Epithelial cell of prostate (primary cell): ENCODE results near the gene CDC7.
"Not testable (repeated sequence)": the region's sequence is repeated elsewhere in the genome, so short reads cannot be mapped to it uniquely, and the experiment has no call there.

Source experiments
- DNase-seq: peaks from one replicate; pipeline ENCODE4 v3.0.0-alpha.2; 2011; ENCODE audit warnings: low read depth, low spot score
- H3K27ac ChIP-seq: fragments of 450-650 bp; 2 replicates; pipeline ENCODE4 v1.5.1; 2017; ENCODE audit warnings: mild to moderate bottlenecking

The CDC7 gene

GRCh38 chr1:91500756-91501522, at the start of gene CDC7:
TSS of gene CDC7 (plus strand) at chr1:91500851. CDS start at chr1:91501717, 866 bp downstream.
- DNase-seq: no peak
- H3K27ac ChIP-seq: peak within 1 kb of the TSS; percentile 62

DNA sequence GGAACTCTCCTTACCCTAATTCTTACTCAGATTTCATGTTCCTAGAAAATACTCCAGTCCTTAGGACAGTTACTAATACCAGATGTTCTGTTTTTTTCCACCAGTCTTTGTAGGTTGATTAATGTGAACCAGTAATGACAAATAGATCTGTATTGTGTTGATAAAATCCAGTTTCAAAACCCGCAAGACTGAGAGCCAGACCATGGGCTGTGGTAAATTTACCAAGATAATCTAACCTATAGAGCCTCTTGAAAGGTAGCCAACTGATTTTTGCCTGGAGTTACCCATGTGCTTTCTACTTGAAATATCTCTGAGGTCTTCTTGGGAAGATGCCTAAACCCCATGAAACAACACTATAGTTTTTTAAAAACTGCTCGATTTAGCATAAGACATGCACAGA, 46.5 kb upstream of the CDC7 start:
- no peak overlapping the region for H3K27ac ChIP-seq
- no peak for DNase-seq

- no peak for DNase-seq
- H3K27ac ChIP-seq: no peak overlapping the region
These were observed 45.3 kb upstream of the CDC7 start for GRCh38 chr1:91455334-91455733.

GRCh38 chr1:91455896-91456295, 44.8 kb upstream of the CDC7 start:
- DNase-seq: no peak
- H3K27ac ChIP-seq: no peak overlapping the region

- H3K27ac ChIP-seq, DNase-seq: not testable (repeated sequence)
These were observed 35.3 kb upstream of the CDC7 start for GRCh38 chr1:91465350-91465749.

- DNase-seq: no peak
- H3K27ac ChIP-seq: no peak overlapping the region
These were observed 24.0 kb upstream of the CDC7 start for GRCh38 chr1:91476533-91477217.

DNA sequence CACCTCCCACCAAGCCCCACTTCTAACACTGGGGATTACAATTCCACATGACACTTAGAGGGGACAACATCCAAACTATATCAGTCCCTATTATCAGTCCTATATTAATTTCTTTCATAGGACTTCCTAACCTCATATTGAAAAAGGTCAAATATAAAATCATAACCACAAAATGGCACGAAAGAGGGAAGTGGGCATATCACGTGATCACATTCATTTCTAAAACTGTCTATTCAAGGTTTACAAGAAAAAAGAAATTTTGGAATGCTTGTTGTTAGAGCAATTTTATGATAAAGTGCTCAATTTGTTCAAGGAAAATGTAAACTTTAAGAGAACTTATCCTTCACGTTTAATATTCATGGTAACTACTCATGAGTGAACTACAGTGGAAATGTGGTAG, 13.2 kb upstream of the CDC7 start:
- no peak for DNase-seq
- H3K27ac ChIP-seq: no peak overlapping the region

- DNase-seq: no peak
These were observed 10.2 kb upstream of the CDC7 start for GRCh38 chr1:91490501-91490900.

DNA sequence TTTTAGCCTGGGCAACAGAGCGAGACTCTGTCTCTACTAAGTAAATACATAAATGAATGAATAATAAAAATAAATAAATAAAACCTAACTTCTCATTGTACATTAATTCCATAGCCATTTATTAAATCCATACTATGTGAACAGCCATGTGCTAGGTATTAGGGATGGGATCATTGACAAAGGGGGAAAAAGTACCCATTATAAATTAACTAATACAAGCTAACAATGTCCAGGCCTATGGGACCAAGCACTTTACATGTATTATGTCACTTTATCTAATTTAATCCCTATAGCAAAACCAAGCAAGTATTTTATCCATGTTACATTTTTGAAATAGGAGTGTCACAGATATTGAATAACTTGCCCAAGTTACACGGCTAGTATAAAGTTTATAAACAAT, 2.6 kb upstream of the CDC7 start:
- no peak overlapping the region for H3K27ac ChIP-seq
- DNase-seq: no peak

More at GRCh38 chr1:91490501-91490900, 10.2 kb upstream of the CDC7 start:
- no peak overlapping the region for H3K27ac ChIP-seq

DNA sequence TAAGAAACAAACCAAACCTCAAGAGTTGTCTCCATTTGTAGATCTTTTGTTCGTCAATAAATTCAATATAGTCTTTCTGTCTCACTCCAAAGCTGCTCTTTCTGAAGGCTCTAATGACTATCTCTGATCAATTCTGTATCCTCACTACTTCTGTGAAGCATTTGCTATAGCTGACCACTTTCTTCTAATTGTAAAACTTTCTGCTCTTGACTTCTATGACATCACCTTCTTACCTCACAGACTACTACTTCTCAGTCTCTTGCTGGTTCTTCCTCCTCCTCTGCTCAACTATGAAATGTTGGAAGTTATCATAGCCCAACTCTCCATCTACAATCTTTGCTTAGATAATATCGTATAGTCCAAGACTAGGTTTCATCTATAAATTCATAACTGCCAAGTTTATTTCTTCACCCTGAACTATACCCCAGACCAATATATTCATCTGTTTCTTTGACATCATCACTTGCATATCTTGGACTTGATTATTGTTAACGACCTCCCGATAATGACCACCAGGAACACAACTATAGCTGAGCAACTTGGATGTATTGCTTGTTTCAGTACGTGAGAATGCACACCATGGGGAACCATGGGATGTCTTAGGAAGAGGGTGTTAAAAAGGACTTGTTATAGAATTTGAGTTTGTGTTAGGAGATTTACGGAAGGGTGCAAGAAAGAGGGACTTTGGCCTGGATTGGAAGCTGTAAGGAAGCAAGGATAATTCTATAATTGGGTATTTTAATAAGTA, 2.0 kb upstream of the CDC7 start:
- DNase-seq: no peak
- H3K27ac ChIP-seq: no peak overlapping the region

DNA sequence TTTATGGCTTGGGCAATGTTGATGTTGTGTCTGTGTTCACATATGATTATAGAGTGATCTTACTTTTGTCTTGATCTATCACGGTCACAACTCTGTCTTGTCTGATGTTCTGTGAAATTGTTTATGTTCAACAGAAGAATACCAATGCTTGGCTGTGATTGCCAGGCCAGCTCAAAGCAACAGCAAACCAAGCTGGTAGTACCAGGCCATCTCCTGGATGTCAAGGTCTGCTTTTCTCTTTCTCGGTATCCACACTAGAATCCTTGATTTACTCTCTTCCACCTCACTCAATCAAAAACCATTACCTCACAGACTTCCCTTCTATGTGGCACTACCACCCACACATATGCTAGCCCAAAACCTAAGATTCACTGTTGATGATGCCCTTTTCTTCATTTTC, 1.3 kb upstream of the CDC7 start:
- no peak overlapping the region for H3K27ac ChIP-seq
- DNase-seq: no peak

DNA sequence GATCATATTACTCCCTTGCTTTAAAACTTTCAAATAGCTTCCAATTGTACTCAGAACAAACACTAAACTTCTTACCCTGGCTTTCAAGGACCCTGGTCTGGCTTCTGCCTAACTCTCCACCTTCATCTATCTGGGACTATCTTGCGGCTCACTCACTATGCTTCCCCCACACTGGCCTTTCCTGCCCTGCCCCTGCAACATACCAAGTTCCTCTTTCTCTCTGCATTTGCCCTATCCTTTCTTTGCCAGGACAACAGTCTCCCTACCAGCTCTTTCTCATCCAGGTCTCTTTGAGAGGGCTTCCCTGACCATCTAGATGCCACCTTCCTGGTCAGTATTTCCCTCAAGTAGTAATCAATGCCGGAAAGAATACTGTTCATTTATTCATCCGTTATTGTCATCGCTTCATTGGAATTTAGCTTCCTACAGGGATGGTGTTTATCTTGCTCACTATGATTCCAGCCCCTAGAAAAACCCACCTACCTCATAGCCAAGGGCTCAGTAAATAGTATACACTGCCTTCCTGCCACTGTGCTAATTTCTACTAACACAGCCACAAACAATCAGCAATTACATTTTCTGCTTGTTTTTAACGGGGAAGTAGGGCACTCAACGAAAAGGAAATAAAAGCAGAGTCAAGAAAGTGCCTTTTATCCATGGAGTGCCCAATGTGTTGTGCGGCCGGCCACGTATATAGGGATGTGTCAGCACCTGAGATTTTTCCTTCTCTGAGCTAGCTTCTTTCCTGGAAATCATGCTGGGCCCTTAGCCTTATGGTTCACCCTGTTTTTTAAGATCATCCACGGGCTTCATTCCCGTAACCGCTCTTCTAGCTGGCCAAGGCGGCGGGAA, 521 bp upstream of the CDC7 start:
- H3K27ac ChIP-seq: peak overlapping the region; percentile 62
- DNase-seq: no peak

GRCh38 chr1:91501523-91501851, 836 bp downstream of the CDC7 start:
- DNase-seq: no peak
- H3K27ac ChIP-seq: peak overlapping the region; percentile 62

GRCh38 chr1:91501971-91502671, 1.5 kb downstream of the CDC7 start:
- no peak for DNase-seq
- H3K27ac ChIP-seq: no peak overlapping the region

- no peak overlapping the region for H3K27ac ChIP-seq
These were observed 2.1 kb downstream of the CDC7 start for GRCh38 chr1:91502672-91503184.

GRCh38 chr1:91503332-91503900, 2.8 kb downstream of the CDC7 start:
- H3K27ac ChIP-seq: no peak overlapping the region
- DNase-seq: no peak

More at GRCh38 chr1:91502672-91503184, 2.1 kb downstream of the CDC7 start:
- DNase-seq: no peak

- DNase-seq: no peak
- no peak overlapping the region for H3K27ac ChIP-seq
These were observed 3.4 kb downstream of the CDC7 start for GRCh38 chr1:91503975-91504530.

- H3K27ac ChIP-seq: no peak overlapping the region
- no peak for DNase-seq
These were observed 4.4 kb downstream of the CDC7 start for GRCh38 chr1:91505086-91505485.

DNA sequence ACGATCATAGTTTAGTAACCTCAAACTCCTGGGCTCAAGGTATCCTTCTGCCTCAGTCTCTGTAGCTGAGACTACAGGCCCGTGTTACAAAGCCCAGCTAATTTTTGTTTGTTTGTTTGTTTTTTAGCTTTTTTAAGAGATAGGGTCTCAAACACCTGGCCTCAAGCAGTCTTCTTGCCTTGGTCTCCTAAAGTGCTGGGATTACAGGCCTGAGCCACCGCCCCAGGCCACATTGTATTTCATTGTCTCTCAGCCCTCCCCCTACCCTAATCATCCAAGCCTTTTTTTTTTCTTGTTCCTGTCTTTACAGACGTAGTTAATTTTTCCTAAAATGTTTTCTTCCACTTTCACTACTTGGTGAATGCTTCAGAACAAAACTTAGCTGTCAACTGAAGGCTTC, 5.4 kb downstream of the CDC7 start:
- no peak overlapping the region for H3K27ac ChIP-seq
- DNase-seq: no peak
